Lower leg skin (tissue), 3 donors: Measurements from ENCODE around the gene RTTN.

Source experiments
- CTCF ChIP-seq, 3 donors: fragments of 450-650 bp; IDR thresholded peaks; one replicate each; pipeline ENCODE4 v1.5.1; 2016; ENCODE audit warnings: antibody characterized with exemption in 3 of 3, mild to moderate bottlenecking in 3 of 3, moderate library complexity in 2 of 3
- POLR2A ChIP-seq, 2 donors: fragments of 450-650 bp; IDR thresholded peaks; one replicate each; pipeline ENCODE4 v1.6.1; 2016 to 2017; ENCODE audit warnings: antibody characterized with exemption in 2 of 2, mild to moderate bottlenecking in 1 of 2, moderate library complexity in 1 of 2

- no peak for TF ChIP-seq CTCF (IDR thresholded peaks at IDR 0.05)
- TF ChIP-seq POLR2A (IDR thresholded peaks at IDR 0.05): no peak
Measured at GRCh38 chr18:70044632-70045031, 160.9 kb downstream of the RTTN start.
